Choroid plexus epithelial cell (primary cell): ENCODE data around the gene NDNF.

Experiments
- DNase-seq: peaks from one replicate; pipeline ENCODE4 v3.0.0-alpha.2; 2010; ENCODE audit warnings: low read depth
- H3K4me3 ChIP-seq: 2 replicates; pipeline ENCODE4 v1.5.1; 2011; ENCODE audit warnings: low read depth, mild to moderate bottlenecking, control low read depth, low read length, moderate library complexity
- TF ChIP-seq, protein P1 (sequence below): conservative IDR thresholded peaks from 2 replicates; pipeline ENCODE4 v1.5.1; 2011; ENCODE audit warnings: low read depth, mild to moderate bottlenecking, control low read depth, inconsistent platforms, low read length, moderate library complexity

NDNF gene

DNA sequence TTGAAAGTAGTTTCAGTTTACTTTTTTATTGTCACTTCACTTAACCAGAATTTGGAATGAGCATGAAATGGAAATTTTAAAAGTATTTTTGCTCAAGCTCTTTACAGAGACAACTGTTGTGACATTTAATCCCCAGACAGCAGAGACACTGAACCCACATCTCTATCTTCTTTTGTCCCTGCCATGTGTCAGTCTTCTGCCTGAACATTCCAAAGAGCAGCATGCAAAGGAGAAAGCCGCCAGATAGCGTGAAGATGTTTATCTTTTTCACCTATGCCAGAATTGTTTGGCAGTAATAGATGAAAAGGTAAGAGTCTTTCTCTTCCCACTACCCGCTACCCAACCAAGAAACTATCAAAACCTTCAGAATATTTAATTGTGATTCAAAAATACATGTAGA lies 46.8 kb downstream of the NDNF start:
- TF ChIP-seq, protein P1, sequence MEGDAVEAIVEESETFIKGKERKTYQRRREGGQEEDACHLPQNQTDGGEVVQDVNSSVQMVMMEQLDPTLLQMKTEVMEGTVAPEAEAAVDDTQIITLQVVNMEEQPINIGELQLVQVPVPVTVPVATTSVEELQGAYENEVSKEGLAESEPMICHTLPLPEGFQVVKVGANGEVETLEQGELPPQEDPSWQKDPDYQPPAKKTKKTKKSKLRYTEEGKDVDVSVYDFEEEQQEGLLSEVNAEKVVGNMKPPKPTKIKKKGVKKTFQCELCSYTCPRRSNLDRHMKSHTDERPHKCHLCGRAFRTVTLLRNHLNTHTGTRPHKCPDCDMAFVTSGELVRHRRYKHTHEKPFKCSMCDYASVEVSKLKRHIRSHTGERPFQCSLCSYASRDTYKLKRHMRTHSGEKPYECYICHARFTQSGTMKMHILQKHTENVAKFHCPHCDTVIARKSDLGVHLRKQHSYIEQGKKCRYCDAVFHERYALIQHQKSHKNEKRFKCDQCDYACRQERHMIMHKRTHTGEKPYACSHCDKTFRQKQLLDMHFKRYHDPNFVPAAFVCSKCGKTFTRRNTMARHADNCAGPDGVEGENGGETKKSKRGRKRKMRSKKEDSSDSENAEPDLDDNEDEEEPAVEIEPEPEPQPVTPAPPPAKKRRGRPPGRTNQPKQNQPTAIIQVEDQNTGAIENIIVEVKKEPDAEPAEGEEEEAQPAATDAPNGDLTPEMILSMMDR = no peak
- H3K4me3 ChIP-seq = no peak overlapping the region
- DNase-seq = no peak

DNA sequence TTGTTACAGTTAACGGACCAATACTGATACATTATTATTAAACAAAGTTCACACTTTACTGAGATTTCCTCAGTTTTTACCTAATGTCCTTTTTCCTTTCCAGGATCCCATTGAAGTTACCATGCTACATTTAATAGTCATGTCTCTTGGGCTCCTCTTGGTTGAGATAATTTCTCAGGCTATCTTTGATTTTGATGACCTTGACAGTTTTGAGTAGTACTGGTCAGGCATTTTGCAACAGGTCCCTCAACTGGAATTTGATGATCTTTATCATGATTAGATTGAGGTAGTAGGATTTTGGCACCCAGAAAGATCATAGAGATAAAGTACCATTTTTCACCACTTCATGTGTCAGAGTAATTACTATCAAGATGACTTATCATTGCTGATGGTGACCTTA lies 53.8 kb downstream of the NDNF start:
- DNase-seq = no peak
- TF ChIP-seq, protein P1 = no peak
- H3K4me3 ChIP-seq = no peak overlapping the region

DNA sequence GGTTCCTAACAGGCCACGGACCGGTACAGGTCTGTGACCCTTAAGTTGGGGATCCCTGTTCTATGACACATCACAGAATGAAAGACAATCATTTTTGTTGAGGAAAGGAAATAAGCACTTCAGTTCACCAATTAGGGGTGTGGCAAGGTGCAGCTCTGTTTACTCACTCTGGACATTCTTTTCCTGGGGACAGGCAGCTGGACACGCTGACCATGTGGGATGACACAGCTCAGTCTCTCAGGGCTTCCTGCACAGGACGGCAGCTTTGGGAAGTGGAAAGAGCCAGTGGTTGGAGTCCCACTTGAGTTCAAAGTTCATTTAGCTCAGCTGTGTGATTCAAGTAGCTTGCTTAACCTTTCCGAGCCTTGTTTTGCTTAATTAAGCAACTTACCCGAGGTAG lies 55.7 kb downstream of the NDNF start:
- TF ChIP-seq, protein P1 = no peak
- no peak overlapping the region for H3K4me3 ChIP-seq
- no peak for DNase-seq

DNA sequence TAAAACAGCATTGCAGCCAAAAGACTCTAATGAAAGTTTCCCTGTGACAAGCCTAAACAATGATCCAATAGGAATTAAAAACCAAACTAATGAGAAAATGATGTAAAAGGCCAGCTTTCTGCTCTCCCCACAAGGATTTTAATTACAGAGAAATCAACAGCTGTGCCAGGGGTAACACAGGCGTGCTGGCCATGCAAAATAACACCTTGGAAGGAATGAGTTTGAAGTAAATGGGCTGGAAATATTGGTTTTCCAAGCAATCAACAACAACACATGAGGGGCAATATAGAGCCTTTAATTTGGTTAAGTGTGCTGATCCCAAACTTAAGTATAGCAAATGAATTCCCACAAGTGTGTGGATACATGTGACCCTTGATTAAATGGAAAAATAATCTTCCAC lies 56.9 kb downstream of the NDNF start:
- DNase-seq = no peak
- TF ChIP-seq, protein P1 = no peak
- no peak overlapping the region for H3K4me3 ChIP-seq

DNA sequence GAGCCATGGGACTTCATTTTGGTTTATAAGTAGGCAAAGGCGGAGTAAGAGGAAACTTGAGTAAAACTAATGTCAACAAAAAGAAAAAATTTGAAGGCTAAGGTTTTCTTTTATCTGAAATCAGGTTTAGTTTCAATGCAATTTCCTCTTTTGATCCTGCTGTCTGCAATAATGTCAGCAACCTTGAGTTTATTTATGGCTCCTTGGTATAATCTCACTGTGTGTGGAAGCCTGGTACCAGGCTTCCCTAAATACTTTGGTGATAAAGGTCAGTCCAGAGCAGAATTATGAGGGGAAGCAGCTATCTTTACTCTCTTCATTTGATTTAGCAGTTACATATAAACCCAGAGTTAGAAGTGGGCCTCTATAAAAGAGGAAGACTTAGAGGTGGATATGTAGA lies 57.8 kb downstream of the NDNF start:
- no peak for DNase-seq
- TF ChIP-seq, protein P1 = no peak
- no peak overlapping the region for H3K4me3 ChIP-seq

DNA sequence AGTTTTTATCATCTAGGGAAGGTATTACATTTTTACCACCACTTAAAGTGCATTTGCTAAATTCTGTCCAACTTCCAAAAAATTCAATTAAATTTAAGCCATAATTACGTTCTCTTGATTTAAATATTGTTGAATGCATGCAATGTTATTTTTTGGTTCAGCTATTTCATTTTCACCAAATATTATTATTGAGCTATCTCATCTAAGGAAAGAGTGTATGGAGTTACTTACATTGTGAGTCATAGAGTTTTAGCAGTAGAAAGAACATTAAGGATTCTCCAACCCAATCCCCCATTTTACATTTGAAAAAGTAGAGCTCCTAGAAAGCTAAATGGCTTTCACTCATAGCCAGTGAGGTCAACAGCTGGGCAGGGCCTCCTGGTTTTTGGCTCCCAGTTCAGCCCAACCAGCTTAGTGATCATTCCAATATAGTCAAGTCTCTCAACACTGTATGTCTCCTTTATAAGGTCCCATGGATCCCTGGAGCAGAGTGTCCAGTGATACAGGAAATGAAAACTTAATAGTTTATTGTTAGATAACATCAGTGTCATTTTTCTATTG lies 60.5 kb downstream of the NDNF start:
- no peak for DNase-seq
- no peak overlapping the region for H3K4me3 ChIP-seq
- TF ChIP-seq, protein P1 = no peak

DNA sequence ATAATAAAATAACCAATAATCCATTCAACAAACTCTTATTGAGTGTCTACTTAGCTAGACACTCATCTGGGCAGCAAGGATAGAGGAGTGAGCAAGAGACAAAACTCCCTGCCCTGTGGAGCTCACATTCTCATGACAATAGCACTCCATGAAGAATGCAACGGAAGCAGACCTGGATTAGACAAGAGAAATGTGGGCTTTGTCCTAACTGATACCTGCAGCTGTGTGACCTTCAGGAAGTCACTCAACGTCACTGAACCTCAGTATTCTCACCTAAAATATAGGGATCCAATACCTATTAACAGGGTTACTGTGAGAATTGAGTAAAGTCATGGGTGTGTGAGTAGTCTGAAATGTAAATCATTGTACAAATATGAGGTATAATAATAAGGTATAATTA lies 61.2 kb downstream of the NDNF start:
- no peak for DNase-seq
- no peak overlapping the region for H3K4me3 ChIP-seq
- TF ChIP-seq, protein P1 = no peak
